Fibroblast of the aortic adventitia (primary cell): ENCODE results near the gene RRP1B. TPM values are rescaled to one million over a fixed set of nuclear protein-coding genes. Genes with fewer than 3 reads are reported as not detected.

Experiments
- DNase-seq: peaks from one replicate; pipeline ENCODE4 v3.0.0-alpha.2; 2010; ENCODE audit warnings: low read depth
- H3K4me3 ChIP-seq: 2 replicates; pipeline ENCODE4 v1.5.1; 2011; ENCODE audit warnings: low read depth, mild to moderate bottlenecking, control low read depth, low read length, moderate library complexity
- total RNA-seq: library from RNA; depleted of rRNA; stranded (reverse); fragments of >200 nt; gene quantifications from 2 replicates; pipeline ENCODE4 v1.2.3, GENCODE V29; 2012; ENCODE audit warnings: low replicate concordance
- TF ChIP-seq, protein P1 (sequence below): IDR thresholded peaks from 2 replicates; pipeline ENCODE4 v1.5.1; 2011; ENCODE audit warnings: mild to moderate bottlenecking, low read length, control low read depth, inconsistent platforms; ENCODE audit not compliant: insufficient read depth

Gene RRP1B
- total RNA-seq, 1 donor: 24.2 TPM

DNA sequence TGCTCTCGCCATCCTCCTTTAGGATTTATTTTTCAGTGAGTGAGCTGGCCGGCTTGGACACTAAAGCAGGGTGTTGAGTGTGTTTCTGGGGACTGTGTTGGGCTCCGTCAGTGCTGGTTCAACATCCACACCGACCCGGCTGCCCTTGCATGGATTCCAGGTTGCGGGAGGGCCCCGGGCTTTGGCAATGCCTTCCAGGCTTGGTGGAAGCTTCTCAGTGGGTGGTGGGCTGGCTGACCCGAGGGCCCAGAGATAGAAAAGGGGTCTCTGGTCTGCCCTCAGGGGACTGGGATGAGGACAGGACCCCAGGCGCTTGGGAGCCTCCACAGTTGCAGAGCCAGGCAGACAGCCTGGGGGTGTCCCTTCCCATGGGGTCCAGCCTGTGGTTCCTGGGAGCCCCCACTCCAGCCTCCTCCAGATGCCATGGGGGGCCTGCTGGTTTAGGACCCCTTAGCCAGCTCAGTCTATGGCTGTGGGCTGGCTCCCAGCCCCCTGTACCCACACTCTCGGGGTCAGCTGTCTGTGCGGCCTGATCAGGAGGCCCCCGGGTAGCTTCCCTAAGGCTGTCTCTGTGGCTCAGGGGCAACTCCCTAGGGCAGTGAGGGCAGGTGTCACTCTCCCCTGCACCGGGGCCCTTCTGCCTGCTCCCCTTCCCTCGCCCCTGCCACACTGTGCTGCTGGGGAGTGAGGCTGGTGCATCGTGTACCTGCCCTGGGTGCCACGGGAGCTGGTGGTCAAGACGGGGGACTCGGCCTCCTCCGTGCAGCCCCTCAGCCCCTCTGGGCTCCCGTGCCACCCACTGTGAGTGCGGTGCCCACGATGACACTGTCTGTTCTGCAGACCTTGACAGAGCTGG is 76.1 kb downstream of the RRP1B start:
- TF ChIP-seq, protein P1, sequence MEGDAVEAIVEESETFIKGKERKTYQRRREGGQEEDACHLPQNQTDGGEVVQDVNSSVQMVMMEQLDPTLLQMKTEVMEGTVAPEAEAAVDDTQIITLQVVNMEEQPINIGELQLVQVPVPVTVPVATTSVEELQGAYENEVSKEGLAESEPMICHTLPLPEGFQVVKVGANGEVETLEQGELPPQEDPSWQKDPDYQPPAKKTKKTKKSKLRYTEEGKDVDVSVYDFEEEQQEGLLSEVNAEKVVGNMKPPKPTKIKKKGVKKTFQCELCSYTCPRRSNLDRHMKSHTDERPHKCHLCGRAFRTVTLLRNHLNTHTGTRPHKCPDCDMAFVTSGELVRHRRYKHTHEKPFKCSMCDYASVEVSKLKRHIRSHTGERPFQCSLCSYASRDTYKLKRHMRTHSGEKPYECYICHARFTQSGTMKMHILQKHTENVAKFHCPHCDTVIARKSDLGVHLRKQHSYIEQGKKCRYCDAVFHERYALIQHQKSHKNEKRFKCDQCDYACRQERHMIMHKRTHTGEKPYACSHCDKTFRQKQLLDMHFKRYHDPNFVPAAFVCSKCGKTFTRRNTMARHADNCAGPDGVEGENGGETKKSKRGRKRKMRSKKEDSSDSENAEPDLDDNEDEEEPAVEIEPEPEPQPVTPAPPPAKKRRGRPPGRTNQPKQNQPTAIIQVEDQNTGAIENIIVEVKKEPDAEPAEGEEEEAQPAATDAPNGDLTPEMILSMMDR: no peak
- no peak overlapping the region for H3K4me3 ChIP-seq
- no peak for DNase-seq

DNA sequence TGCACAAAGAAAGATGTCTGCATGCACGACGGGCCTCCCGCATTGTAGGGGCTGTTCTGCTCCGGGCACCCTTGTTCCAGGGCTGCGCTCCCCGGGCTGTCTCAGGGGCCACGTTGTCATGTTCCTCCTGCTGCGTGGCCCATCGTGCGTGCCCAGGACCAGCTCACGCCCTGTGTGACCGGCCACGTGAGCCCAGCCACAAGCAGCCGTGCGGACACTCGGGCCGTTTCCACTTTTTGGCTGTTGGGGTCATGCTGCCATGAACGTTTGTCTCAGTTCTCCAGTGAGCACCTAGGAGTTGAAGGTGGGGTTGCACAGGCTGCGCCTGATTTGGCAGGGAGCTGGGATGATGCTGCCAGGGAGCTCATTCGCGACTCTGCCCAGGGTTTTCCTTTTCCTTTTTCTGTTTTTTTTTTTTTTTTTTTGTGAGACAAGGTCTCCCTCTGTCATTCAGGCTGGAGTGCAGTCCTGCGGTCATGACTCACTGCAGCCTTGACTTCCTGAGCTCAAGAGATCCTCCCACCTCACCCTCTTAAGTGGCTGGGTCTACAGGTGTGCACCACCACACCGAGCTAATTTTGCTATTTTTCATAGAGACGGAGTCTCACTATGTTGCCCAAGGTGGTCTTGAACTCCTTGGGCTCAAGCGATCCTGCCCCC is 77.0 kb downstream of the RRP1B start:
- DNase-seq: no peak
- TF ChIP-seq, protein P1: no peak
- H3K4me3 ChIP-seq: no peak overlapping the region

DNA sequence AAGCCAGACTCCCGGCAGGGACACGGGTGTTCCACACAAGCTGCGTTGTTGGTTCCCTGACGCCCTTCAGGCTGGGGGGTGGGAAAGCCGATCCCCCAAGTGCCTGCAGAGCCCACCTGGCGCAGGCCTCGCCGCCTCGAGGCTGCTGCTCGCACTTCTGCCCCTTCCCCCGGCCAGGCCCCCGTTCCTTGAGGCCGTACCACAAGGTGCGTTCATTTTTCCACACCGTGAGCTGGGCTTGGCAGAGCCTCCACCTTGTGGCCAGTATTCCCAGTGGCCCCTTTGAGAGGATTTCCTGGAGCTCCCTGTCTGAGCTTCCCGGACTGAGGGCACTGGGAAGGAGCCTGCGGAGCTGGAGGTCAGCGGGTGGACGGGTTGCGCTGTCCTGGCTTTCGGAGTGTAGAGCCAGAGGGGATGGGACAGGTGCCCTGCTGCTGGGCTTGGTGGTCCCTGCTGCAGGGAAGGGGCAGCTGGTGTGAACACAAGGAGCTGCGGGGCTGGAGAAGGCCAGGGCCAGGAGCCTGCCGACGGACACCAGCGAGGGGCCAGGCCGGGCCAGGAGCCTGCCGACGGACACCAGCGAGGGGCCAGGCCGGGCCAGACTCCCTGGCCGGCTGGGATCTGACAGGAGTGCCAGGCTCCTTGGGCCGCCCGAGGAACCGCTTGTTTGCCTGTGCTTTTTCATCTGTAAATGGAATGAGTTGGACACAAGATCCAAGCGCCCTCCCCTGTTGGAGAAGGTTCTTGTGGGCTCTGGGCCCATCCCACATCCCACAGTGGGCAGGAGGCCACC is 78.0 kb downstream of the RRP1B start:
- TF ChIP-seq, protein P1: no peak
- DNase-seq: no peak
- no peak overlapping the region for H3K4me3 ChIP-seq

DNA sequence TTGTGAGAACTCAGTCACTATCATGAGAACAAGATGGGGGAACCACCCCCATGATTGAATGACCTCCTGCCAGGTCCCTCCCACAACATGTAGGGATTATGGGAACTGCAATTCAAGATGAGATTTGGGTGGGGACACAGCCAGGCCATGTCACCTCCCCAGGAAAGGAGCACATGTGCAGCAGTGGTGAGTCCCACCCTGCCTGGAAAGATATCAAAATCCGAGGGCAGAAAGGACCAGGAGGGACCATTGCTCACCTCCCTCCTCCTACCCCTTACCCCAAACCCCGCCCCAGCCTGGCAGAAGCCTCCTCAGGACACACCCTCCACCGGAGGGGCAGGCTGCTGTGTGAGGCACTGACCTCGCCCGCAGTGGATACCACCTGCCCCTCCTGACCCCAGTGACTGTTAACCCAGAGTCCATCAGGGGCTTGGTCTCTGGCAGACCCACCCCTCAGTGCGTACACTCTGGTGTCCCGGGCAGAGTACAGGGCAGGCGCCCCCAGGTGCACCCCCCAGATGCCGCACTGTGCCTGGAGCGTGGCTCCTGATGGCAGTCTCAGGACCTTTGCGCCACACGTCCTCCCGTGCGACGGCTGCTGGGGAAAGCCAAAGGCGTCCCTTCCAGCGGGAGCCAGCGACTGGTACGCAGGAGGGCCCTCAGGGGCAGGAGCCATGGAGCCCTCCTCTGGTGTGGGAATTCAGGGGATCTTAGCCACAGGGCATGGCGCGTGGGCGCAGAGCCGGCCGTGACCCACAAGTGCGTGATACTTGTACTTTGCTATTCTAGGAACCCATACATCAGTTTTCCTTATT is 80.5 kb downstream of the RRP1B start:
- no peak overlapping the region for H3K4me3 ChIP-seq
- no peak for DNase-seq
- TF ChIP-seq, protein P1: no peak

DNA sequence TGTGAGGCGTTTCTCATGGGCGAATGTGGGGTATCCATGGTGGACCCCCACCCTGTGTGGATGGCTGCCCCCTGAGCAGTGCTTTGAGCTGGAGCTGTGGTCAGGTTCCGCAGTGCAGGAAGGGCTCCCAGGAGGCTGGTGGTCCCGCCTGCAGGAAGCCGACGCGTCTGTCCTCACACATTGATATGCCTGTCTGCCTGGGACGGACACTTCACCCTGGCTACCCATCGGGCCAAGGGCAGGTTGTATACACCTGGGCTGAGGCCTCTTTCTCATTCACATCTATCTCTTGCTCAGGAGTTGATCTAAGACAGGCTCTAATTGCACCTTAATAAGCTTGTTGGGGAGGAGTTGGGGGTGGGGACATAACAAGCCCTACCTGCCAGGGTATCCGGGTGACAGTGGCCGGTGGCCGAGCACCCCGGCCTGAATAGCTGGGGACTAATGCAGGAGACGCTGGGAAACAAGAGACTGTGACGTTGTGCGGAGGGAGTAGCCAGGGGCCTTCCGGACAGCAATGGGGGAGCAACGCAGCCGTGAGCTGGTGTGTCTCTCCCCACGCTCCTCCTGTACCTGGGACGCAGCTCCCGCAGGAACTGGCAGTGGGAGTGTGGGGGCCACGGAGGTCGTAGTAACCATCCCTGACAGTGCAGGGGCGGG is 81.3 kb downstream of the RRP1B start:
- no peak for DNase-seq
- no peak overlapping the region for H3K4me3 ChIP-seq
- TF ChIP-seq, protein P1: no peak
